GM21576 (cell line): ENCODE measurements around the gene HDHD3.
"Not testable (repeated sequence)": the region's sequence is repeated elsewhere in the genome, so short reads cannot be mapped to it uniquely, and the experiment has no call there.

Experiments used
- ATAC-seq: cut with Tn5 transposase; IDR thresholded peaks from one replicate; pipeline ENCODE4 v1.9.1; 2021; ENCODE audit warnings: mild to moderate bottlenecking, moderate library complexity; ENCODE audit not compliant: unreplicated experiment

The HDHD3 gene

DNA sequence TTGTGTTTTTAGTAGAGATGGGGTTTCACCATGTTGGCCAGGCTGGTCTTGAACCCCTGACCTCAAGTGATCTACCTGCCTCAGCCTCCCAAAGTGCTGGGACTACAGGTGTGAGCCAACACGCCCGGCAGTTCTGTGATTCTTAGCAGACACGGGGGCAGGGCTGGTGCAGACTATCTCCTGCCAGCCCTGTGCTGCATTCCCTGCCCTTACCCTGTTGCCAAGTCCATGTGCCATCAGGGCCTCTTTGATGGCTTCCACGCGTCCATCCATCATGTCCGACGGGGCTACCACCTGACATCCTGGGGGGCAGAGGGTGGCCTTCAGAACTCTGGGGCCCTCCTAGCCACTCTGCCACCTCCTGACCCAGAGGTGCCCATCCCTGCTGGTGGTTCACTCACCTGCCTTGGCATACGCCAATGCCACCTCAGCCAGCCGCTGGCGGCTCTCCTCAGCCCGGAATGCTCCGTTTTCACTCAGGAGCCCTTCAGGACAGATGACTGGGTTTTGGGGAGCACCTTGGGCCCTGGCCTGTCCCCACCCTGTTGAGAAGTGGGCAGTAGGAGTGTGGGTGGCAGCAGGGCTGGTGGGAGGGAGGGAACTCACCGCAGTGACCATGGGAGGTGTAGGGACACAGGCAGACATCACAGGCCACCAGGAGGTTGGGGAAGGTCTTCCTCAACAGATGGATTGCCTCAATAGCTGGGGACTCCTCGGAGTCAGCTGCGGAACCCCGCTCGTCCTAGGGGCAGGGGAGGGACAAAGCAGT is 13.6 kb upstream of the HDHD3 start:
- ATAC-seq, result no peak

GRCh38 chr9:113389451-113389850 is 12.7 kb upstream of the HDHD3 start:
- no peak for ATAC-seq

GRCh38 chr9:113388833-113389232 is 12.0 kb upstream of the HDHD3 start:
- no peak for ATAC-seq

- ATAC-seq, result no peak
These were observed 10.9 kb upstream of the HDHD3 start for GRCh38 chr9:113387560-113388230.

DNA sequence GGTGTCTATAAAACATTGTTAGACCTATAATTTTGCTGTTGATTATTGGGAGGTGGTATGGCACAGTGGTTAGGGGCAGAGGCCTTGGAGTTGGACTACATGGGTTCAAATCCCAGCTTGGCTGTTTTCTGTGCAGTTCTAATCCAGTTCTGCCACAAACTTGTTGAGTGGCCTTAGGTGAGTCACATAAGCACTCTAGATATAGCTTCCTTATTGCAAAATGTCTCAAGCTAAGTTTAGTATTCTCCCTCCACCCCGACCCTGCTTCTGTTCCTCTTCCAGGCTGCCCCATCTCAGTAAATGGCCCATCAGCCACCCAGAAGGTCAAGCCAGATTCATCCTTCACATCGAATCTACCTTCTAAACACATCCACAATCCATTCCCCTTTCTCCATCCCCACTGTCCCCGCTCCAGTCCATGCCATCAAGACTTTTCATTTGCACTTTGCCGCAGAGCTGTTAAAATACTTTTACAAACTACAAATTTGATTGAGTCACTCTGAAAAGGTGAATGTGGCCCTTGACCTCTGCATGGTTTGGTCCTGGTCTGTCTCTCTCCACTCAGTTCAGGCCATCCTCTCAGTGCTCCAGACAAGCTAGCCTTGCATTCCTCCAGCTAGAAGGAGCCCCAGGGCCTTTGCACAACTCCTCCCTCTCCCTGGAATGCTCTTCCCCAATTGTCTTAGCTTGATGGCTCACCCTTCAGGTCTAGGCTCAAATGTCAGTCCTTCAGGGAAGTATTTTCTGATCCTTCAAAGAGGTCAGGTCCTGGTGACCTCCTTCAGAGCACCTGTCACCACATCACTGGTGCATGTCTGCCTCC is 10.0 kb upstream of the HDHD3 start:
- ATAC-seq, result no peak

- ATAC-seq, result no peak
These were observed 5.2 kb upstream of the HDHD3 start for GRCh38 chr9:113381909-113382411.

- not testable (repeated sequence) for ATAC-seq
These were observed 4.7 kb upstream of the HDHD3 start for GRCh38 chr9:113381441-113381840.

DNA sequence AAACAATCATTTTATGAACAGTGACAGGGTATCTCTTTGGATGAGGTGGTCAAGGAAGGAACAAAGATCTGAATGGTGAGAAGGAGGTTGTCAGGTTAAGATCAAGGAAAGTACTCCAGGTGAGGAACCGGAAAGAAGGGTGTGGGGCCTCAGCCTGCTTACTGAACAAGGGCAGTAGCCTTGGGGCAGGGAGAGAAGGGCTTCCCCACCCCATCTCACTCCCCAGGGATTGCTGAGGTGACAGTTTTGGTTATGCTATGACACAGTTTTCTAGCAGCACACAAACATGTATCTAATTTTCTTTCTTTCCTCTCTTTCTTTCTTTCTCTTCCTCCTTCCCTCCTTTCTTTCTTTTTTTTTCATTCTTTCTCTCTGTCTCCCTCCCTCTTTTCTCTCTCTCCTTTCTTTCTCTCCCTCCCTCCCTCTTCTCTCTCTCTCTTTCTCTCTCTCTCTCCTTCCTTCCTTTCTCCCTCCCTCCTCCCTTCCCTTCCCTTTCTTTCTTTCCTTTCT is 4.1 kb upstream of the HDHD3 start:
- ATAC-seq, result peak; percentile 72

DNA sequence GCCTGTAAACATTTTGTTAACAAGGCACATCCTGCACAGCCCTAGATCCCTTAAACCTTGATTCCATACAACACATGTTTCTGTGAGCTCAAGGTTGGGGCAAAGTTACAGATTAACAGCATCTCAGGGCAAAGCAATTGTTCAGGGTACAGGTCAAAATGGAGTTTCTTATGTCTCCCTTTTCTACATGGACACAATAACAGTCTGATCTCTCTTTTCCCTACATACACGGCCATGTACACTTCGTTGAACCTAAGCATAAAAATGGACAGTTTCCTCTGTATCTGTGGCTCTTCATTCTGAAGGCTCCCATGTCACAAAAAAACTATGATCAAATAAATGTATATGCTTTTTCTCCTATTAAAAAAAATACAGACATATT is 3.0 kb upstream of the HDHD3 start:
- not testable (repeated sequence) for ATAC-seq

- not testable (repeated sequence) for ATAC-seq
These were observed 2.5 kb upstream of the HDHD3 start for GRCh38 chr9:113379094-113379828.

DNA sequence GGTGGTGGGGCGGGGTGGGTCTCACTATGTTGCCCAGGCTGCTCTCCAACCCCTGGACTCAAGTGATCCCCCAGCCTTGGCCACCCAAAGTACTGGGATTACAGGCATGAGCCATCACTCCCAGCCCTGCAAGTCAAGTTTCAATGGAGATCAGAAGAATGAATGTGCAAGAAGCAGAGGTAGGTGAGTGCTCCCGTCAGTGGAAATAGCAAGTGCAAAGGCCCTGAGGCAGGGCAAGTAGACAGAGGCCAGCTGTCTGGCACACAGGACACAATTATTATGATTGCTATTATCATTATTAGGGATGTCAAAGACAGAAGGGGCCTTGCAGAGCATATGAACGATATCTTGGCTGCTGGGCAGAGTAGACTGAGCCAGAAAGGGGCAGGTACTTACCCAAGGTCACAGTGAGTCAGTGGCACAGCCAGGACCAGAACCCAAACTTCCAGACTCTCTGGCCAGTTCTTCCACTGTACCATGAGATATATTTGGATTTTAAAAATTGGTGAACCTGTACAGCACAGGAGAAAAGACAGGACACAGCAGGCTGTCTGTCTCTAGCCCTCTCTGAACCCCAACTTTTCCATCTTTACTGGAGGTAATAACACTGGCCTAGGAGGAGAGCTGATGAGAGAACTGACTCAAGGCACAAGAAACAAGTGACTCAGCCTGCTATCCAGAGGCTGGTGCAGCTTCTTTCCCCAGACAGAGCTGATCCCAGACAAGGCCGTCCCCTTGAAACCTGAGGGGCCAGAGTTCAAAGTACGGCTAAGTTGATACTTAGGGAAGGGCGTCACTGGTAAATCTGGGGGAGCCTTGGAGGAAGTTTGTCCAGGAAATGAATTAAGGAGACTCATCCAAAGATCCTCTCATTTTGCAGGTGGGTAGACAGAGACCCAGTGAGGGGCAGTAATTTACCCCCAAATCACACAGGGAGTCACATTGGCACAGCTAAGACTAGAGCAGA is 1.4 kb downstream of the HDHD3 start:
- ATAC-seq, result no peak

- no peak for ATAC-seq
These were observed 3.0 kb downstream of the HDHD3 start for GRCh38 chr9:113373676-113374392.

- ATAC-seq, result no peak
These were observed 3.5 kb downstream of the HDHD3 start for GRCh38 chr9:113373256-113373655.

DNA sequence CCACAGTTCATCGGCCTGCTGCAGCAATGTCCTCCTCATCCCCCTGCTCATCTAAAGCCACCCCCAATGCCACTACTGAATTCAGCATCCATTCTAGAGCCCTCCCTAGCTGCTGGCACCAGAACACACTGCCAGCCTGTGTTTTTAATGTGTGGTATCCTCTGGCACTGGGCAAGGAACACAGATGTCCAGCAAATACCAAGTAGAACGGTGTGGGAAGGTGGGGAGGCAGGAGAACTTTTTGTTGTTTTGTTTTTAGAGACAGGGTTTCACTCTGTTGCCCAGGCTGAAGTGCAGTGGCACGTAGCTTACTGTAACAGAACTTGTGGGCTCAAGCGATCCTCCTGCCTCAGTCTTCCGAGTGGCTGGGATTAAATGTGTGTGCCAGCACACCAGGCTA is 4.7 kb downstream of the HDHD3 start:
- no peak for ATAC-seq

DNA sequence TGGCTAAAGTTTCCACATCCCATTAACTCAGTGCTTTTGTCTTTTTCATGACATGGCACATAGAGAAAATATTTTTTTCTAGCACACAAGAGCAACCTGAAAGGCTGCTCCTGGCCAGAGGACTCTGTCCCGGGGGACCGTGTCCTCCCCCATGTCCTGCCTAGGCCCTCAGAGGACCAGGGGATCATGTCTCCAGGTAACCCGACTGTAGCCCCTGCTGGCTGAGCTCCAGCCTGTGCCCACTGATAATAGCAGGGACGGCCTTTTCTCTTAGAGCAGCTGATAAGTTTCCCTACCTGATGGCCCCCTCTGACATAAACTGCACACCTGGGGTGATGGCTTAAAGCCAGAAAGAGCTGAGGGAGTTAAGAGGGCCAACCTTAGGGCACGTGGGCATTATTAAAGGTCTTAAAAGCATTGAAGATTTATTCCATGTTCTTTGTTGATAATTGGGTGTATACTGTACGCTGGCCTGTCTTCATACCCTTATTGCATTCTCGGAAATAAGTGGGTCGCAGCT is 5.9 kb downstream of the HDHD3 start:
- no peak for ATAC-seq

- no peak for ATAC-seq
These were observed 7.0 kb downstream of the HDHD3 start for GRCh38 chr9:113369855-113370140.

DNA sequence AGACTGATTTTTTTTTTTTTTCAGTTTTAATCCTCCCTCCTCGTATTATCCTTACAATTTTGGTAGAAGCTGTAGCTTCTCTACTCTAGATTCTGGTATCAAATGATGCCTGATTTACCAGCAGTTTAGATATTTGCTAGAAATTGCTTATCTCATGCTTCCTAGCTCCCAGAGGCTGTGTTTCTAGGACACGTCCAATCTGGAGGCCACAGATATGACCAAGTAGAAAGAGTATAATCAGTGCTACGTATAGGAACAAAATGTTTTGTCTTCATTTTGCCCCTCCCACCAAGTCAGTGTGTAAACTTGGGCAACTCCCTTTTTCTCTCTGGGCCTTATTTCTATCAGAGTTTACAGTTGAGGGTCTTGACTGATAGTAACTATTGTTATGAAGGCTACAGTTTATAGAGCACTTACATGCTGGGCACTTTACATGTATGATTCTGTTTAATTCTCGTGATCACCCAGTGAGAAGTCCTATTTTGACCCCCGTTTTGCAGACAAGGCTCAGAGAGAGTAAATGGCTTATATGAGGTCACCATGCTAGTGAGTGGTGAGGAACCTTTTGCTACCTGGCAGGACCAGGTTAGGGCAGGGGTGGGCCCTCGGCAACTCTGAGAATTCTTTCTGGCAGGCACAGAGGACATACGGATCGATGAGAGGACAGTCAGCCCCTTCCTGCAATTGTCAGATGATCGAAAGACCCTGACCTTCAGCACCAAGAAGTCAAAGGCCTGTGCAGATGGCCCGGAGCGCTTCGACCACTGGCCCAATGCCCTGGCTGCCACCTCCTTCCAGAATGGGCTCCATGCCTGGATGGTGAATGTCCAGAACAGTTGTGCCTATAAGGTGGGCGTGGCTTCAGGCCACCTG is 7.6 kb downstream of the HDHD3 start:
- ATAC-seq, result no peak
